Stimulated activated CD8-positive, alpha-beta memory T cell treated with anti-CD3 and anti-CD28 coated beads, Interleukin-7, amount 100 ng/mL, for 1 hour (primary cell): ENCODE data around the gene HSF4.
"Not testable (repeated sequence)": the region's sequence is repeated elsewhere in the genome, so short reads cannot be mapped to it uniquely, and the experiment has no call there.

Source experiments
- DNase-seq, 2 donors: peaks; one replicate each; pipeline ENCODE4 v3.0.0-alpha.2; 2020; ENCODE audit warnings: low read depth in 2 of 2

HSF4 gene

DNA sequence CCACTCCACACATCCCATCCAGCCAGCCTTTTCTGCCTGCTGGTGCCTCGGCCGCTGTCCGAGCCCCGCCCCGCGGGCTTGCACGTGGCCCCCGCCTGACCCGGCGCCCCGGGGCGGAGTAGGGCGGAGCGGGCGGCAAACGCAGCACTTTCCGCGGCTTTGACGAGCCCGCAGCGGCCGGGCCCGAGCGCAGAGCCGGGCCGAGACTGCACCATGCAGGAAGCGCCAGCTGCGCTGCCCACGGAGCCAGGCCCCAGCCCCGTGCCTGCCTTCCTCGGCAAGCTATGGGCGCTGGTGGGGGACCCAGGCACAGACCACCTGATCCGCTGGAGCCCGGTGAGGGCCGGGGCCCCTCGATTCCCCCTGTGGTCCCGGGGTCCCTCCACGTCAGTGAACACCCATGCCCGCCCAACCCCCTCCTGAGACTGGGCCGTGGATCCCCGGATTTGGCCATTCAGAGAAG, at the start of gene HSF4:
TSS of gene HSF4 (plus strand) at position 147 of the 463 bp plus-strand sequence. CDS start at position 214, 67 bp downstream.
- no peak for DNase-seq

- DNase-seq, result no peak
These were observed 49.8 kb upstream of the HSF4 start for GRCh38 chr16:67114793-67115192.

DNA sequence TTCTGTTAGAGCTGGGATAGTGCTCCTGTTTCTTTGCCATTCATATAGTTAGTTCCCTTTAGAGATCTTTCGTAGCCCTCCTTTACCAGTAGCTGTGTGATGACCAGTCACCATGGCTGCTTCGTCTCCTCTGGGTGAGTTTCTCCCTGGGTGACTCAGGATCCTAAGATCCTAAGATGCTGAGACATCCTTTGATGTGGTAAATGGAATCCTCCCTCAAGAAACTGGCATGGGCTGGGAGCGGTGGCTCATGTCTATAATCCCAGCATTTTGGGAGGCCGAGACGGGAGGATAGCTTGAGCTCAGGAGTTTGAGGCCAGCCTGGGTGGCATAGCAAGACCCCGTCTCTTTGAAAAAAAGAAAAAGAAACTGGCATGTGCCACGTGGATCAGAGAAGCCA, 48.9 kb upstream of the HSF4 start:
- no peak for DNase-seq

DNA sequence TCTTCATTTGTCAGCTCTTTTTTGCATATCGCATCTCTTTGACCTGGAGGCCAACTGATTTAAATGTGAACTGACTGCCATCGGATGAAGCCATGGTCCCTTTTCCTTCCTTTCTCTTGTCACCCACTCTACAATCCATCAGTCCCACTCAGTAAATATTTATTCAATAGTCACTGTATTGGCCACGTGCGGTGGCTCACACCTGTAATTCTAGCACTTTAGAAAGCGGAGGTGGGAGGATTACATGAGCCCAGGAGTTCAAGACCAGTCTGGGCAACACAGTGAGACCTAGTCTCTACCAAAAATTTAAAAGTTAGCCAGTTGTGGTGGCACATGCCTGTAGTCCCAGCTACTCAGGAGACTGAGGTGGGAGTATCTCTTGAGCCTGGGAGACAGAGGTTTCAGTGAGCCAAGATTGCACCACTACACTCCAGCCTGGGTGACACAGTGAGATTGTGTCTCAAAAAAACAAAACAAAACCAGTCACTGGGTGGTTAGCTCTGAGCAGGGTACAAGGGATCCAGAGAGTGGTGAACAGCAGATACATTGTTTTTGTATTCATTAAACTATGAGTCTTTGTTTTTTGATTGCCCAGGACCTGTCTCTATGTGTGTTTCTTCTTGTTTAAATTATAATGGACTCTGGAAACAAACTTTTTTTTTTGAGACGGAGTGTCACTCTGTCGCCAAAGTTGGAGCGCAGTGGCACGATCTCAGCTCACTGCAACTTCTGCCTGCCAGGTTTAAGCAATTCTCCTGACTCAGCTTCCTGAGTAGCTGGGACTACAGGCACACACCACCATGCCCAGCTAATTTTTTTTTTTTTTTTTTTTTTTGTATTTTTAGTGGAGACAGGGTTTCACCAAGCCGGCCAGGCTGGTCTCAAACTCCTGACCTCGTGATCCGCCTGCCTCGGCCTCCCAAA, 47.9 kb upstream of the HSF4 start:
- no peak for DNase-seq

- DNase-seq, result no peak
These were observed 46.8 kb upstream of the HSF4 start for GRCh38 chr16:67117716-67118115.

- DNase-seq, result no peak
These were observed 44.5 kb upstream of the HSF4 start for GRCh38 chr16:67120025-67120424.

GRCh38 chr16:67122799-67123198, 41.7 kb upstream of the HSF4 start:
- not testable (repeated sequence) for DNase-seq

- DNase-seq, result no peak
These were observed 36.1 kb upstream of the HSF4 start for GRCh38 chr16:67128417-67128816.

GRCh38 chr16:67128887-67129286, 35.7 kb upstream of the HSF4 start:
- DNase-seq, result no peak

DNA sequence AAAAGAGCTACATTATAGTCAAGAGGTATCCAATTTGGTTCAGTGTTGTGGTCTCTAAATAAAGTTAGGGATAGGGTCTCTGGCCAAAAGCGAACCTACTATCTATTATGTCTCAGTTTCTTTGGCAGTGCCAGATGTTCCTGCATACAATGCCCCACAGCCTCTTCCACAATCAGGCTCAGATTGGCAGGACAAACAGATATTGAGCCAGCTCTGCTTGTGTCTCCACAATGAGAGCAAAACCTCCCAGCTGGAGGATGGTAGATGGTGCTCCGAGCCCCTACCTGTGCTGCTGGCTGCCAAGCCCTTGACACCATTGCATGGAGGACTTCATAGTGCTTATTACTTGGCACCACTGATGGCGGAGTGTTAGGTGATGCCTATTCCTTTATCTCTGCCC, 35.1 kb upstream of the HSF4 start:
- no peak for DNase-seq

GRCh38 chr16:67137605-67138004, 26.9 kb upstream of the HSF4 start:
- no peak for DNase-seq

DNA sequence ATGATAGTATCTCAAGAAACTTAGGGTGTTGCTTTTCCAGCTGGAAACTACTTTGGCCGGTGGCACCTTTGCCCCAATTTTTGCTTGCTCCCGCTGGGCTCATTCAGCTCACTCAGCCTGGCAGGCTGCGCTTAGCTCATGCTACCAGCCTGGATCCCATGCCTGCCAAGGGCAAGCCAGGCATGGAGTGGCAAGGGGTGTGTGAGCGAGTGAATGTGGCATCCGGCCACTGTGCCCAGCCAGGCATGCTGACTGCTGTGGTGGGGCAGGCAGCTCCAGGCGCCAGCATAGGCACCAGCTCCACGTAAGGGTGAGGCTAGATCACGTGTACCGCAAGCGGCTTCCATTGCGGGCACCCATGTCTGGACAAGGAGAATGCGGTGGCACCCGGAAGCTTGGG, 23.2 kb upstream of the HSF4 start:
- no peak for DNase-seq

DNA sequence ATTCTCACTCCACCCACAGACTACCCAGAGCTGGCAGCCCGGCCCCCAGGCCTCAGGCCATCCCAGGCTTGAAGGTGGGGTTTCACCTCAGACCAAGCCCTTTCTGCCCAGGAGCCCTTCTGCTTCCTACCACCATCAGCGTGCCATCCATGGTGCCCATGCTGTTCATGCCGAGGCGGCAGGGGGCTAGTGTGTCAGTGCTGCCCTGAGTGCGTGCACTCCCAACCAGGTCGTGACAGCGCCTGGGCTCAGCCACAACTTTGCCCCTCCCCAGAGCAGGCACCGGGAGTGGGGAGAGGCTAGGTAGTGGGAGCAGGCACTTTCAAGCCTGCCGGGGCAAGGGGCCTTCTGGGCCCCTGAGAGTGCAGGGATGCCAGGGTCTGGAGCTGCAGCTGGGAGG, 22.2 kb upstream of the HSF4 start:
- no peak for DNase-seq

- DNase-seq, result no peak
These were observed 19.6 kb upstream of the HSF4 start for GRCh38 chr16:67144943-67145342.

GRCh38 chr16:67145746-67146145, 18.8 kb upstream of the HSF4 start:
- DNase-seq, result no peak

GRCh38 chr16:67146523-67147357, 17.8 kb upstream of the HSF4 start:
- DNase-seq, result no peak

- no peak for DNase-seq
These were observed 17.0 kb upstream of the HSF4 start for GRCh38 chr16:67147437-67148140.

- no peak for DNase-seq
These were observed 16.3 kb upstream of the HSF4 start for GRCh38 chr16:67148221-67148620.

- DNase-seq, result no peak
These were observed 15.8 kb upstream of the HSF4 start for GRCh38 chr16:67148656-67149275.

DNA sequence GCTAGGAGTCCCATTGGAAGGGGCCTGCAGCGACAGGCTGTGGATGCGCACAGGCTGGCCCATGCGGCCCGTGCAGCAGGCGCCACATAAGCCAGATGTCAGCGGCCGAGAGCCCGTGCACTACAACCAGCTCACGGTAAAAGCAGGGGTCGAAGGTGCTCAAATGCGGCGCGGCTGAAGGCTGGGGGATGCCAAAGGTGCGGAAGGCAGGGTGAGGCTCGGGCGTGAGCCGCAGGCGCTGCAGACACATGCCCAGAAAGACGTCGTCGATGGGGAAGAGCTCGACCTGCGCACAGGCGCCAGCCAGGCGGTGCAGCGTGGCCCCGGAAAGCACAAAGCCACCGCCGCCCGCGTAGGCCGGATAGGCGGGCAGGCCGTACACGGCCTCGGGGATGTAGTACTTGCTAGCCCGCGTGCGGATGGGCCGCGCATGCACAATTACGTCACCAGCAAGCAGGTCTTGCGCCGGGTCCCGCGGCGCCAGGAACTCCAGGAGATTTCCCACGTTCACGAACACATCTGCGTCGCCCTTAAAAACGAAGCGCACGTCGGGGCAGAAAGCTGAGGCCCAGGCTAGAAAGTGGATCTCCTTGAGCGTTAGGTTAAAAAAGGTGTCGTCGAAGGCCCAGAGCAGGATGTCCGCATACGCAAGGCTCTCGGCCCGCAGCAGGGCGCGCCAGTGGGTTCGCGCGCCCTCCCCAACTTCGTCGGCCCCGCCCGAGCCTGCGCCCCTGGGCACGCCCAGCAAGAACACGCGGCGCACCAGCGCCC, 15.1 kb upstream of the HSF4 start:
- no peak for DNase-seq
